ENCODE measurements around the gene HS3ST5. TPM values are rescaled to one million over a fixed set of nuclear protein-coding genes. Genes with fewer than 3 reads are reported as not detected.

The HS3ST5 gene
- polyA plus RNA-seq, 1 donor (not counting 4 experiments of a cell fraction or from before 2014, with no cell fraction given), result not detected

DNA sequence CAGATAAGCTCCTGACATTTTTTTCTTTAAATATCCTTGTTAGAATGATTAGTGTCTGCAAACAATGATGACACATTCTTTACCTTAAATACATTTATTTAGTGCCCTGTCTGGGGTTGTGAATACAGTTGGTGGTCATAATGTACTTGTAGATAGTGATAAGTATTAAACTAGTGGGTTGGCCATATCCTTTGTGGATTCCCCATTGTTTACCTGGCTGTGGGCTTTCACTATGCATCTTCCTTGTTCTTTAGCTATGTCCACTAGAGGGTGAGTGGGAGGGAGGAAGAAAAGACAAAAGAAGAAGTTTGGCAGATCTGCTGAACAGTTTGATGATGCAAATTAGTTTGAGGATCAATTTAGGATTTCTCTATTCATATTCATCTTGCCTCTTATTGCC, 15.7 kb downstream of the HS3ST5 start:
- no peaks in the 10 kb centered on the region for H3K27me3 ChIP-seq (ENCODE audit: control insufficient read depth, extremely low read depth, insufficient read depth, low read length)
- H4K20me1 ChIP-seq (ENCODE audit: control insufficient read depth, extremely low read depth, insufficient read depth, low read length), result no peaks in the 10 kb centered on the region
- H3K36me3 ChIP-seq (ENCODE audit: control insufficient read depth in 2 of 2, extremely low read depth in 1 of 2, insufficient read depth in 2 of 2, low read length in 2 of 2), result no peaks in the 10 kb centered on the region
- H3K4me2 ChIP-seq (ENCODE audit: control insufficient read depth, extremely low read depth, insufficient read depth, low read depth, low read length), result no peak overlapping the region
- H3K79me2 ChIP-seq (ENCODE audit: control insufficient read depth, insufficient read depth, low read length), result no peaks in the 10 kb centered on the region
- no peak overlapping the region for H2AFZ ChIP-seq (ENCODE audit: control insufficient read depth, low read length)
- DNase-seq (ENCODE audit: low read depth, low spot score) (no peak), FAIRE-seq (no peak)
- H3K9me3 ChIP-seq (ENCODE audit: control insufficient read depth, low read depth, low read length), result no peaks in the 10 kb centered on the region
- no peaks in the 10 kb centered on the region for H3K9me1 ChIP-seq (ENCODE audit: control insufficient read depth, extremely low read depth, insufficient read depth, low read length)
- H3K9ac ChIP-seq (ENCODE audit: control insufficient read depth, extremely low read depth, insufficient read depth, low read length), result no peak overlapping the region
- no peak for TF ChIP-seq EZH2 (IDR thresholded peaks at IDR 0.05; ENCODE audit: low read length)
- TF ChIP-seq, protein P1, sequence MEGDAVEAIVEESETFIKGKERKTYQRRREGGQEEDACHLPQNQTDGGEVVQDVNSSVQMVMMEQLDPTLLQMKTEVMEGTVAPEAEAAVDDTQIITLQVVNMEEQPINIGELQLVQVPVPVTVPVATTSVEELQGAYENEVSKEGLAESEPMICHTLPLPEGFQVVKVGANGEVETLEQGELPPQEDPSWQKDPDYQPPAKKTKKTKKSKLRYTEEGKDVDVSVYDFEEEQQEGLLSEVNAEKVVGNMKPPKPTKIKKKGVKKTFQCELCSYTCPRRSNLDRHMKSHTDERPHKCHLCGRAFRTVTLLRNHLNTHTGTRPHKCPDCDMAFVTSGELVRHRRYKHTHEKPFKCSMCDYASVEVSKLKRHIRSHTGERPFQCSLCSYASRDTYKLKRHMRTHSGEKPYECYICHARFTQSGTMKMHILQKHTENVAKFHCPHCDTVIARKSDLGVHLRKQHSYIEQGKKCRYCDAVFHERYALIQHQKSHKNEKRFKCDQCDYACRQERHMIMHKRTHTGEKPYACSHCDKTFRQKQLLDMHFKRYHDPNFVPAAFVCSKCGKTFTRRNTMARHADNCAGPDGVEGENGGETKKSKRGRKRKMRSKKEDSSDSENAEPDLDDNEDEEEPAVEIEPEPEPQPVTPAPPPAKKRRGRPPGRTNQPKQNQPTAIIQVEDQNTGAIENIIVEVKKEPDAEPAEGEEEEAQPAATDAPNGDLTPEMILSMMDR (optimal IDR thresholded peaks at IDR 0.05 in 1 of 3, IDR thresholded peaks at IDR 0.05 in 1 of 3, conservative IDR thresholded peaks at IDR 0.05 in 1 of 3; ENCODE audit: extremely low read depth in 1 of 3, insufficient read depth in 2 of 3, low read length in 3 of 3), result peak in 1 of 3 experiments; percentile 16
- no peaks in the 10 kb centered on the region for H3K4me1 ChIP-seq (ENCODE audit: control insufficient read depth, extremely low read depth, insufficient read depth, low read length)
- dilution Hi-C loops (cut with MboI; ENCODE audit: extremely low pct_ligation_motif_present, low sequenced_read_pairs), result no loop called here
- no peak overlapping the region for H3K27ac ChIP-seq (ENCODE audit: control insufficient read depth, insufficient read depth, low read length)
- H3K4me3 ChIP-seq (ENCODE audit: control insufficient read depth in 2 of 3, extremely low read depth in 1 of 3, insufficient read depth in 2 of 3, low read depth in 1 of 3, low read length in 3 of 3), result no peak overlapping the region

DNA sequence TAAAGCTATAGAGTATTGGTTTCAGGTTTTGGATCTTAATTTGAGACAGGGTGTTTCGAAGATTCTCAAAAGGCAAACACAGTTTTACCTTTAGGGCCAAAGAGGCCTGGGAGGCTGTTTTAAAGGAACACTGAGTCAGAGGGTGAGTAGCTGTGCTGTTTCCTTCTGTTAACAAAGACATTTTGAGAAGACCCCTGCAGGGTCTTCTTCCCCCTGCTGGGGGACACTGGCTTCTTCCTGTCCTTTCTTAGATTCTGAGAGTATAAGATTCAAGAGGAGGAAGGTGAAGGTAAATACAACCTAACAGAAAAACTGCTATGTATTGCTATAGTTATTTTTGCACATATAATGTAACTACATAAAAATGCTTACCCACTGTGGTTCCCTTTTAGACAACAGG, 19.0 kb downstream of the HS3ST5 start:
- TF ChIP-seq, protein P1 (optimal IDR thresholded peaks at IDR 0.05 in 1 of 3, IDR thresholded peaks at IDR 0.05 in 1 of 3, conservative IDR thresholded peaks at IDR 0.05 in 1 of 3; ENCODE audit: extremely low read depth in 1 of 3, insufficient read depth in 2 of 3, low read length in 3 of 3), result no peak
- TF ChIP-seq EZH2 (IDR thresholded peaks at IDR 0.05; ENCODE audit: low read length), result no peak
- Histone ChIP-seq H3K27ac (ENCODE audit: control insufficient read depth, insufficient read depth, low read length) (no peak overlapping the region), H2AFZ (ENCODE audit: control insufficient read depth, low read length) (no peak overlapping the region), H3K9ac (ENCODE audit: control insufficient read depth, extremely low read depth, insufficient read depth, low read length) (no peak overlapping the region), H3K4me3 (ENCODE audit: control insufficient read depth in 2 of 3, extremely low read depth in 1 of 3, insufficient read depth in 2 of 3, low read depth in 1 of 3, low read length in 3 of 3) (no peak overlapping the region), H3K9me1 (ENCODE audit: control insufficient read depth, extremely low read depth, insufficient read depth, low read length) (no peaks in the 10 kb centered on the region), H3K4me1 (ENCODE audit: control insufficient read depth, extremely low read depth, insufficient read depth, low read length) (no peaks in the 10 kb centered on the region), H3K79me2 (ENCODE audit: control insufficient read depth, insufficient read depth, low read length) (no peaks in the 10 kb centered on the region), H4K20me1 (ENCODE audit: control insufficient read depth, extremely low read depth, insufficient read depth, low read length) (no peaks in the 10 kb centered on the region), H3K36me3 (ENCODE audit: control insufficient read depth in 2 of 2, extremely low read depth in 1 of 2, insufficient read depth in 2 of 2, low read length in 2 of 2) (no peaks in the 10 kb centered on the region), H3K27me3 (ENCODE audit: control insufficient read depth, extremely low read depth, insufficient read depth, low read length) (no peaks in the 10 kb centered on the region), H3K4me2 (ENCODE audit: control insufficient read depth, extremely low read depth, insufficient read depth, low read depth, low read length) (no peak overlapping the region), H3K9me3 (ENCODE audit: control insufficient read depth, low read depth, low read length) (no peaks in the 10 kb centered on the region)
- no peak for FAIRE-seq
- DNase-seq (ENCODE audit: low read depth, low spot score), result no peak
- dilution Hi-C loops (cut with MboI; ENCODE audit: extremely low pct_ligation_motif_present, low sequenced_read_pairs), result no loop called here
